ENCODE data around the gene RALY. TPM values are rescaled to one million over a fixed set of nuclear protein-coding genes. Genes with fewer than 3 reads are reported as not detected.

RALY gene
- total RNA-seq, 1 donor from 2014 or later, result 123 TPM

- DNase-seq (ENCODE audit: extremely low spot score in 2 of 2), result no peak
- intact Hi-C loops (cut with DNase I), result no loop called here
- no peak overlapping the region for H3K4me3 ChIP-seq
- peaks cover 0 to 69% of the 10 kb centered on the region in 2 donors for H3K36me3 ChIP-seq
- peaks cover 12% of the 10 kb centered on the region for H3K4me1 ChIP-seq
- no peaks in the 10 kb centered on the region for H3K9me3 ChIP-seq
- TF ChIP-seq CTCF (IDR thresholded peaks at IDR 0.05) (no peak), POLR2AphosphoS5 (IDR thresholded peaks at IDR 0.05; ENCODE audit: insufficient read depth in 1 of 2, low read depth in 1 of 2) (no peak), POLR2A (IDR thresholded peaks at IDR 0.05) (no peak)
- H3K27ac ChIP-seq, result no peak overlapping the region
- H3K27me3 ChIP-seq, result no peaks in the 10 kb centered on the region
These were observed 84.8 kb downstream of the RALY start for GRCh38 chr20:34078540-34078939.

- H3K4me1 ChIP-seq, result peaks cover 20% of the 10 kb centered on the region
- TF ChIP-seq POLR2AphosphoS5 (IDR thresholded peaks at IDR 0.05; ENCODE audit: insufficient read depth in 1 of 2, low read depth in 1 of 2), result no peak
- no peaks in the 10 kb centered on the region for H3K9me3 ChIP-seq
- peaks cover 0 to 58% of the 10 kb centered on the region in 2 donors for H3K36me3 ChIP-seq
- no peaks in the 10 kb centered on the region for H3K27me3 ChIP-seq
- no peak overlapping the region for H3K4me3 ChIP-seq
- no peak overlapping the region for H3K27ac ChIP-seq
- intact Hi-C loops (cut with DNase I), result no loop called here
- no peak for DNase-seq (ENCODE audit: extremely low spot score in 2 of 2)
These were observed 86.1 kb downstream of the RALY start for GRCh38 chr20:34079818-34080217.

- DNase-seq (ENCODE audit: extremely low spot score in 2 of 2), result no peak
- intact Hi-C loops (cut with DNase I), result no loop called here
- no peak overlapping the region for H3K4me3 ChIP-seq
- H3K27me3 ChIP-seq, result no peaks in the 10 kb centered on the region
- H3K36me3 ChIP-seq, result peaks cover 0 to 36% of the 10 kb centered on the region in 2 donors
- H3K27ac ChIP-seq, result no peak overlapping the region
- TF ChIP-seq POLR2AphosphoS5 (IDR thresholded peaks at IDR 0.05; ENCODE audit: insufficient read depth in 1 of 2, low read depth in 1 of 2), result no peak
- TF ChIP-seq POLR2A (IDR thresholded peaks at IDR 0.05), result no peak
- no peak for TF ChIP-seq CTCF (IDR thresholded peaks at IDR 0.05)
- H3K4me1 ChIP-seq, result peaks cover 20% of the 10 kb centered on the region
- no peaks in the 10 kb centered on the region for H3K9me3 ChIP-seq
These were observed 88.6 kb downstream of the RALY start for GRCh38 chr20:34082232-34082887.

GRCh38 chr20:34083137-34083536 is 89.4 kb downstream of the RALY start:
- intact Hi-C loops (cut with DNase I), result no loop called here
- H3K27ac ChIP-seq, result no peak overlapping the region
- no peaks in the 10 kb centered on the region for H3K9me3 ChIP-seq
- DNase-seq (ENCODE audit: extremely low spot score in 2 of 2), result no peak
- no peak overlapping the region for H3K4me3 ChIP-seq
- peaks cover 20% of the 10 kb centered on the region for H3K4me1 ChIP-seq
- H3K27me3 ChIP-seq, result no peaks in the 10 kb centered on the region
- peaks cover 0 to 39% of the 10 kb centered on the region in 2 donors for H3K36me3 ChIP-seq
- TF ChIP-seq POLR2AphosphoS5 (IDR thresholded peaks at IDR 0.05; ENCODE audit: insufficient read depth in 1 of 2, low read depth in 1 of 2) (peak in 1 of 2 donors; percentile 40), CTCF (IDR thresholded peaks at IDR 0.05) (no peak)

- Histone ChIP-seq H3K9me3 (no peaks in the 10 kb centered on the region), H3K4me1 (peaks cover 20% of the 10 kb centered on the region), H3K4me3 (no peak overlapping the region), H3K27ac (no peak overlapping the region), H3K27me3 (no peaks in the 10 kb centered on the region), H3K36me3 (peaks cover 0 to 39% of the 10 kb centered on the region in 2 donors)
- no peak for DNase-seq (ENCODE audit: extremely low spot score in 2 of 2)
- intact Hi-C loops (cut with DNase I), result no loop called here
- TF ChIP-seq CTCF (IDR thresholded peaks at IDR 0.05) (no peak), POLR2AphosphoS5 (IDR thresholded peaks at IDR 0.05; ENCODE audit: insufficient read depth in 1 of 2, low read depth in 1 of 2) (no peak), POLR2A (IDR thresholded peaks at IDR 0.05) (no peak)
These were observed 90.1 kb downstream of the RALY start for GRCh38 chr20:34083781-34084180.
